ENCODE results near the gene CD83. TPM values are rescaled to one million over a fixed set of nuclear protein-coding genes. Genes with fewer than 3 reads are reported as not detected.

Gene CD83
- total and polyA plus RNA-seq, 2 donors (not counting 1 experiment from before 2014, with no cell fraction given) = 320 to 332 TPM

- CTCF ChIA-PET = interaction anchor here (0.5 to 12.5 kb wide), 23 partner anchors 11 to 1688 kb away, joined by 3 to 178 read pairs (median 4); partner anchors contain the start of gene RNF182
- Histone ChIP-seq H3K4me1 (ENCODE audit: control insufficient read depth in 2 of 2, insufficient read depth in 2 of 2, low read length in 2 of 2) (peaks cover 17 to 18% of the 10 kb centered on the region in 2 donors), H3K4me3 (ENCODE audit: control extremely low read depth in 1 of 5, extremely low read depth in 1 of 5, insufficient read depth in 1 of 5, low read depth in 2 of 5, low read length in 4 of 5) (no peak overlapping the region), H3K4me2 (replicated peaks; ENCODE audit: low read depth, low read length, poor library complexity, severe bottlenecking) (peak overlapping the region; percentile 42), H3K36me3 (replicated peaks in 1 of 2; ENCODE audit: control extremely low read depth in 1 of 2, control insufficient read depth in 1 of 2, extremely low read depth in 1 of 2, insufficient read depth in 2 of 2, low read length in 1 of 2) (no peaks in the 10 kb centered on the region), H2AFZ (ENCODE audit: insufficient read depth, low read depth, low read length, poor library complexity, severe bottlenecking) (no peak overlapping the region), H3K27me3 (replicated peaks in 1 of 4; ENCODE audit: control extremely low read depth in 1 of 4, control insufficient read depth in 3 of 4, insufficient read depth in 4 of 4, low read length in 3 of 4) (no peaks in the 10 kb centered on the region), H4K20me1 (ENCODE audit: control insufficient read depth, insufficient read depth, low read length, poor library complexity, severe bottlenecking) (peaks cover 7% of the 10 kb centered on the region), H3K9me3 (ENCODE audit: control extremely low read depth in 1 of 3, control insufficient read depth in 2 of 3, insufficient read depth in 1 of 3, low read length in 2 of 3) (no peaks in the 10 kb centered on the region), H3K79me2 (ENCODE audit: control insufficient read depth, insufficient read depth, low read length) (peaks cover 26% of the 10 kb centered on the region), H3K27ac (ENCODE audit: low read length in 2 of 2) (no peak overlapping the region), H3K9ac (ENCODE audit: low read length) (no peak overlapping the region)
- Mint-ChIP-seq H3K27ac (peak overlapping the region; percentile 8), H3K4me3 (no peak overlapping the region), H3K4me1 (peaks cover 59% of the 10 kb centered on the region), H3K9me3 (ENCODE audit: insufficient read depth) (no peaks in the 10 kb centered on the region), H3K27me3 (no peaks in the 10 kb centered on the region)
- TF ChIP-seq CTCF (IDR thresholded peaks at IDR 0.05) (peak; percentile 91), EZH2 (IDR thresholded peaks at IDR 0.05; ENCODE audit: borderline replicate concordance, insufficient read depth, low read depth, low read length, poor library complexity, severe bottlenecking) (no peak)
- ATAC-seq (ENCODE audit: low read depth) = peak; percentile 83
- intact Hi-C loops (cut with micrococcal nuclease) = loop anchor here (1.0 to 2.0 kb wide), 5 partner anchors 22 to 349 kb away; no protein-coding TSS in a partner anchor
- POLR2A ChIA-PET = no interaction called here
- peak; percentile 85 for DNase-seq
- 15% methylated on average over 7 of the region's 8 CpGs for WGBS (ENCODE audit: insufficient coverage)
Observed at GRCh38 chr6:14144678-14145113, 27.1 kb downstream of the CD83 start.

DNA sequence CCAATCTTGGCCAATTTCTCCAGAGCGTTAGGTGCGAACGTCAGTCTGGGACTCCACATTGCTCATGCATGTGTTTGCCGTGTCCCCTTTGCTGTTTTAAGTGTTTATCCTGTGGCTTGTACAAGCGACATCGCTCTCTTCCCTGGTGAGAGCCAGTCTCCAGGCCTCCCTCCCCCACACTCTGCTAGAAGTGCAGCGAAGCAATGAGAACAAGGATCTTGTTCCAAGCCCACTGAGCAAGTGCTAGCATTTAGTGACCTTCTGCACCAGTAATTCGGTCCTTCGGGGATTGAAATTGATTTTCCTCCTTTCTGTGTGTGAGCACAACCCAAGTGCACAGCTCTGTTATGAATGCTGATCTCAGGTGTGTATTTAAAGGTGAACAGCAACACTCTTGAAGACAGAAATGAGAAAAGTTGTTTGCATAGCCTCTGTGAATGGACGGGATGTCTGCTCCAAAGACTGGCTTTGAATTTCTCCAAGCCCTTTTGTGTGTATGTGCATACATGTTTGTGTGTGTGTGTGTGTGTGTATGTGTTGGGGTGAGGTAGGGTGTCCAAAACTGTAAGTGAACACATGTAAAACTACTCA is 29.0 kb downstream of the CD83 start:
- Histone ChIP-seq H3K4me2 (replicated peaks; ENCODE audit: low read depth, low read length, poor library complexity, severe bottlenecking) (no peak overlapping the region), H3K27me3 (replicated peaks in 1 of 4; ENCODE audit: control extremely low read depth in 1 of 4, control insufficient read depth in 3 of 4, insufficient read depth in 4 of 4, low read length in 3 of 4) (no peaks in the 10 kb centered on the region), H3K9ac (ENCODE audit: low read length) (no peak overlapping the region), H3K36me3 (replicated peaks in 1 of 2; ENCODE audit: control extremely low read depth in 1 of 2, control insufficient read depth in 1 of 2, extremely low read depth in 1 of 2, insufficient read depth in 2 of 2, low read length in 1 of 2) (no peaks in the 10 kb centered on the region), H4K20me1 (ENCODE audit: control insufficient read depth, insufficient read depth, low read length, poor library complexity, severe bottlenecking) (peaks cover 7% of the 10 kb centered on the region), H3K79me2 (ENCODE audit: control insufficient read depth, insufficient read depth, low read length) (peaks cover 34% of the 10 kb centered on the region), H3K4me1 (ENCODE audit: control insufficient read depth in 2 of 2, insufficient read depth in 2 of 2, low read length in 2 of 2) (peaks cover 17 to 18% of the 10 kb centered on the region in 2 donors), H2AFZ (ENCODE audit: insufficient read depth, low read depth, low read length, poor library complexity, severe bottlenecking) (no peak overlapping the region), H3K4me3 (ENCODE audit: control extremely low read depth in 1 of 5, extremely low read depth in 1 of 5, insufficient read depth in 1 of 5, low read depth in 2 of 5, low read length in 4 of 5) (no peak overlapping the region), H3K9me3 (ENCODE audit: control extremely low read depth in 1 of 3, control insufficient read depth in 2 of 3, insufficient read depth in 1 of 3, low read length in 2 of 3) (no peaks in the 10 kb centered on the region), H3K27ac (ENCODE audit: low read length in 2 of 2) (no peak overlapping the region)
- ATAC-seq (ENCODE audit: low read depth) = no peak
- H3K27me3 Mint-ChIP-seq = no peaks in the 10 kb centered on the region
- CTCF ChIA-PET = interaction anchor here (1.3 to 12.5 kb wide), 7 partner anchors 13 to 238 kb away, joined by 4 to 178 read pairs (median 20); no protein-coding TSS in a partner anchor
- peaks cover 59% of the 10 kb centered on the region for H3K4me1 Mint-ChIP-seq
- 100% methylated on average over 9 of the region's 10 CpGs for WGBS (ENCODE audit: insufficient coverage)
- no peak overlapping the region for H3K27ac Mint-ChIP-seq
- no peak for TF ChIP-seq EZH2 (IDR thresholded peaks at IDR 0.05; ENCODE audit: borderline replicate concordance, insufficient read depth, low read depth, low read length, poor library complexity, severe bottlenecking)
- TF ChIP-seq CTCF (IDR thresholded peaks at IDR 0.05) = no peak
- POLR2A ChIA-PET = no interaction called here
- no peak overlapping the region for H3K4me3 Mint-ChIP-seq
- intact Hi-C loops (cut with micrococcal nuclease) = no loop called here
- H3K9me3 Mint-ChIP-seq (ENCODE audit: insufficient read depth) = no peaks in the 10 kb centered on the region
- DNase-seq = peak; percentile 41

All from B cell (primary cell).